Measurements from ENCODE around the gene TMEM132A.

DNA sequence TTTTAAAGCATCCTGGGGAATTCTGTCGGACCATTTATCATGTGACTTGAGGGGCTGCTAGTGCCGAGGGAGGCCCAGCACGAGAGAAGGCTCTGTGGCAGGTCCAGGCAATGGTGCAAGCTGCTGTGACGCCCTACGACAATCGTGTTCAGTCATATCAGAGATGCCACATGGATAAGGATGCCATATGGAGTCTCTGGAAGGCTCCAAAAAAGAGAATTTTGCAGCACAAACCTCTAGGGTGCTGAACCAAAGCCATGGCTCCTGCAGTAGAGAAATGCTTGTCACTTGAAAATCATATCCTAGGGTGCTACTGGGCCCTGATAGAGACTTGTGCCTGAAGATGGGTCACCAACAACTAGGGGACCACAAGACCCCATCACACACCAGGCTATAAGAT is 40.5 kb downstream of the TMEM132A start:
- TF ChIP-seq, protein P1, sequence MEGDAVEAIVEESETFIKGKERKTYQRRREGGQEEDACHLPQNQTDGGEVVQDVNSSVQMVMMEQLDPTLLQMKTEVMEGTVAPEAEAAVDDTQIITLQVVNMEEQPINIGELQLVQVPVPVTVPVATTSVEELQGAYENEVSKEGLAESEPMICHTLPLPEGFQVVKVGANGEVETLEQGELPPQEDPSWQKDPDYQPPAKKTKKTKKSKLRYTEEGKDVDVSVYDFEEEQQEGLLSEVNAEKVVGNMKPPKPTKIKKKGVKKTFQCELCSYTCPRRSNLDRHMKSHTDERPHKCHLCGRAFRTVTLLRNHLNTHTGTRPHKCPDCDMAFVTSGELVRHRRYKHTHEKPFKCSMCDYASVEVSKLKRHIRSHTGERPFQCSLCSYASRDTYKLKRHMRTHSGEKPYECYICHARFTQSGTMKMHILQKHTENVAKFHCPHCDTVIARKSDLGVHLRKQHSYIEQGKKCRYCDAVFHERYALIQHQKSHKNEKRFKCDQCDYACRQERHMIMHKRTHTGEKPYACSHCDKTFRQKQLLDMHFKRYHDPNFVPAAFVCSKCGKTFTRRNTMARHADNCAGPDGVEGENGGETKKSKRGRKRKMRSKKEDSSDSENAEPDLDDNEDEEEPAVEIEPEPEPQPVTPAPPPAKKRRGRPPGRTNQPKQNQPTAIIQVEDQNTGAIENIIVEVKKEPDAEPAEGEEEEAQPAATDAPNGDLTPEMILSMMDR (conservative IDR thresholded peaks at IDR 0.05; ENCODE audit: low read depth, low read length), result no peak
- TF ChIP-seq EZH2 (IDR thresholded peaks at IDR 0.05; ENCODE audit: borderline replicate concordance, low read depth, low read length, poor library complexity, severe bottlenecking), result no peak
